SK-N-MC (cell line): Measurements from ENCODE around the gene RNF5.

Experiments used
- EZH2 ChIP-seq: fragments of 200-600 bp; sonication (generic); IDR thresholded peaks from one replicate; pipeline ENCODE4 v1.6.1; 2017; ENCODE audit warnings: antibody characterized with exemption
- POLR2AphosphoS5 ChIP-seq: IDR thresholded peaks from 2 replicates; pipeline ENCODE4 v1.6.1; 2012; ENCODE audit warnings: mild to moderate bottlenecking, low read depth, low read length, borderline replicate concordance

GRCh38 chr6:32204268-32204715 lies 26.1 kb downstream of the RNF5 start:
- TF ChIP-seq POLR2AphosphoS5 (no peak), EZH2 (no peak)
